SKM-1 (cell line): ENCODE results near the gene SLC12A4.
A peak's percentile ranks its signal among the peaks of the same experiment; 100 is the strongest.
"Not testable (repeated sequence)": the region's sequence is repeated elsewhere in the genome, so short reads cannot be mapped to it uniquely, and the experiment has no call there.

Experiments
- DNase-seq: peaks from one replicate; lab custom pipeline; 2025; ENCODE audit not compliant: unreplicated experiment; lab: John Stamatoyannopoulos, UW

The SLC12A4 gene

DNA sequence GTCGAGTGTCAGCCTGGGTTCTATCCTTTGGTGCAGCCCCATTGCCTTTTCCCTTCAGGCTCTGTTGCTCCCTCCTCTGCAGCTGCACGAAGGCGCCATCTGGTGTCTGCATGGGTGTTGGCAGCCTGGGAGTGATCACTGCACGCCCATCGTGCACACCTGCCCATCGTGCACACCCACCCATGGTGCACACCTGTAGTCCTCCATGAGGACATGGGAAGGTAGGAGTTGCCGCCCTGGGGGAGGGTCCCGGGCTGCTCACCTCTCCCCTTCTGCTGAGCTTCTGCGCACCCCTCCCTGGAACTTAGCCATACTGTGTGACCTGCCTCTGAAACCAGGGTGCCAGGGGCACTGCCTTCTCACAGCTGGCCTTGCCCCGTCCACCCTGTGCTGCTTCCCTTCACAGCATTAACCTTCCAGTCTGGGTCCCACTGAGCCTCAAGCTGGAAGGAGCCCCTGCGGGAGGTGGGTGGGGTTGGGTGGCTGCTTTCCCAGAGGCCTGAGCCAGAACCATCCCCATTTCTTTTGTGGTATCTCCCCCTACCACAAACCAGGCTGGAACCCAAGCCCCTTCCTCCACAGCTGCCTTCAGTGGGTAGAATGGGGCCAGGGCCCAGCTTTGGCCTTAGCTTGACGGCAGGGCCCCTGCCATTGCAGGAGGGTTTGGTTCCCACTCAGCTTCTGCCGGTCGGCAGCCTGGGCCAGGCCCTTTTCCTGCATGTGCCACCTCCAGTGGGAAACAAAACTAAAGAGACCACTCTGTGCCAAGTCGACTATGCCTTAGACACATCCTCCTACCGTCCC lies 39.7 kb downstream of the SLC12A4 start:
- DNase-seq, result peak; percentile 26

DNA sequence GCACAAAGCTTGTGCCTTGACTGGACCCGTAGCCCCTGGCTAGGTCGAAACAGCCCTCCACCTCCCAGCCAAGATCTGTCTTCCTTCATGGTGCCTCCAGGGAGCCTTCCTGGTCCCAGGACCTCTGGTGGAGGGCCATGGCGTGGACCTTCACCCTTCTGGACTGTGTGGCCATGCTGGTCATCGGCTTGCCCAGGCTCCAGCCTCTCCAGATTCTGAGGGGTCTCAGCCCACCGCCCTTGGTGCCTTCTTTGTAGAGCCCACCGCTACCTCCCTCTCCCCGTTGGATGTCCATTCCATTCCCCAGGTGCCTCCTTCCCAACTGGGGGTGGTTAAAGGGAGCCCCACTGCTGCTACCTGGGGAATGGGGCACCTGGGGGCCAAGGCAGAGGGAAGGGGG lies 40.3 kb downstream of the SLC12A4 start:
- DNase-seq, result no peak

DNA sequence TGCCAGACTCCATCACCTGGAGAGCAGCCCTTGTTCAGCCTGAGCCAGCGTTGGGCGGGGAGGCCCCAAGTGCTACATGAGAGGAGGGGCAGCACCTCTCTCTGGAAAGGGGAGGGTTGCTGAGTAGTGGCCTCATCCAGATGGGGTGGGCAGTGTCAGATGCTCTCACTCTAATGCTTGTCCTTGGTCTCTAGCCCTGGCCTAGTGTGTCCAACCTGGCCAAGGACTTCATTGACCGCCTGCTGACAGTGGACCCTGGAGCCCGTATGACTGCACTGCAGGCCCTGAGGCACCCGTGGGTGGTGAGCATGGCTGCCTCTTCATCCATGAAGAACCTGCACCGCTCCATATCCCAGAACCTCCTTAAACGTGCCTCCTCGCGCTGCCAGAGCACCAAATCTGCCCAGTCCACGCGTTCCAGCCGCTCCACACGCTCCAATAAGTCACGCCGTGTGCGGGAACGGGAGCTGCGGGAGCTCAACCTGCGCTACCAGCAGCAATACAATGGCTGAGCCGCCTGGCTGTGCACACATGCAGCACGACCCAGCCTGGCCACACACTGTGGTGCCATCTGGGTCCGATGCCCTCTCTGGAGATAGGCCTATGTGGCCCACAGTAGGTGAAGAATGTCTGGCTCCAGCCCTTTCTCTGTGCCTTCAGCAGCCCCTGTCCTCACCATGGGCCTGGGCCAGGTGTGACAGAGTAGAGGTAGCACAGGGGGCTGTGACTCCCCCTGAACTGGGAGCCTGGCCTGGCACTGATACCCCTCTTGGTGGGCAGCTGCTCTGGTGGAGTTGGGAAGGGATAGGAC lies 41.1 kb downstream of the SLC12A4 start:
- DNase-seq, result no peak

DNA sequence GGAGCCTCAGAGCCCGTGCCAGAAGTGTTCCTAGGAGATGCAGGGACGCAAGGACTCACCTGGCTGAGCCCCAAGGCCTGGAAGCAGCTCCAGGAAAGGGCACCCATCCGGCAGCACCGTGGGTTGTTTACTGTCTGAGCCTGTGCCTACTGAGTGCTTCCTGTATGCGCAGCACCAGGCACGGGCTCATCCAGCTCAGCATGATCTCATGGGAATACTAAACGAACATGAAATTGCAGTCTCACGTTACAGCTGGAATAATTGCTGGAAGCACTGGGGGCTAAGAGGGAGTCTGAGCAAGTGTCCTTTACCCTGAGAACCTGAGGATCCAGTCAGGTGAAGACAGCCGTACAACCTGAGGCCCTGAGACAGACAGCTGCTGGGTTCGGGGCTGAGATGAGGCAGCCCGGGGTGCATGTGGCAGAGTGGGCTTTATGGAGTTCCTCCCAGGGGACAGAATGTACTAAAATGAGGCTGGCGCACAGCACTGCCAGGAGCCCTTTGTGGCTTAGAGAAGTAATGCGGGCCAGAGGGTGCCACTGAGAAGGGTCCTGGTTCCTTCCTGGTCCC lies 42.2 kb downstream of the SLC12A4 start:
- no peak for DNase-seq

DNA sequence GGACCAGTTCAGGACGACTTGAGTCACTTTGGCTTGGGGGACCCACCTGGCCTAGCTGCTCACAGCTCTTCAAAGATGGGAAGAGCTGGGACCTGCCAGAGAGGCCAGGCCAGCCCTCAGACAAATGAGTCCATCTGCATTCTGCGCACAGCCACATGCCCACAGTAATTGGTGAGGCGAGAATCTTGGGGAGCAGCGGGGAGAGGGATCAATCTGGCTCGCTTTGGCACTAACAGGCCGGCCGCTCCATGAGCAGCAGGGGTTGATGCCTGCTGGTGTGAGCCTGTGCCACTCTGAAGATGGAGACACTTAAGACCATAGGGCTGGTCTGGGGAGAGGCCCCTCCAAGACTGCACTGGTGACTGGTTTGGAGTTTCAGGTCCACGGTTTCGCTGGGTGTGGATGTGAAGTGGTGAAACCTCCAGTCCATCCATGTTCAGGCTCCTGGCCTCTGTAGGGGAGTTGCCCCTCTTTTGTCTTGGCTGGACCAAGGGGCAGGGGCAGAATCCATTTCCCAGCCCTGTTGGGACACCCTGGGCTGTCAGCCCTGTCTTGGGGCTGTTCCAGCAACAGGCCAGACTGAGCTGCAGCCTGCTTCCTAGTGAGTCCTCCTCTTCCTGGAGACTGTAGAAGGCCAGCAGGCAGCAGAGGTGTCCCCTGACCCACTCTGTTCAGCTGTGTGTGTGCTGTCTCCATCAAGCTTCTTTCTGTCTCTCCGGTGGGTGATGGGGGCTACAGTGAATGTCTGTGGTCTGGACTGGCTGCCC lies 44.1 kb downstream of the SLC12A4 start:
- DNase-seq, result no peak

DNA sequence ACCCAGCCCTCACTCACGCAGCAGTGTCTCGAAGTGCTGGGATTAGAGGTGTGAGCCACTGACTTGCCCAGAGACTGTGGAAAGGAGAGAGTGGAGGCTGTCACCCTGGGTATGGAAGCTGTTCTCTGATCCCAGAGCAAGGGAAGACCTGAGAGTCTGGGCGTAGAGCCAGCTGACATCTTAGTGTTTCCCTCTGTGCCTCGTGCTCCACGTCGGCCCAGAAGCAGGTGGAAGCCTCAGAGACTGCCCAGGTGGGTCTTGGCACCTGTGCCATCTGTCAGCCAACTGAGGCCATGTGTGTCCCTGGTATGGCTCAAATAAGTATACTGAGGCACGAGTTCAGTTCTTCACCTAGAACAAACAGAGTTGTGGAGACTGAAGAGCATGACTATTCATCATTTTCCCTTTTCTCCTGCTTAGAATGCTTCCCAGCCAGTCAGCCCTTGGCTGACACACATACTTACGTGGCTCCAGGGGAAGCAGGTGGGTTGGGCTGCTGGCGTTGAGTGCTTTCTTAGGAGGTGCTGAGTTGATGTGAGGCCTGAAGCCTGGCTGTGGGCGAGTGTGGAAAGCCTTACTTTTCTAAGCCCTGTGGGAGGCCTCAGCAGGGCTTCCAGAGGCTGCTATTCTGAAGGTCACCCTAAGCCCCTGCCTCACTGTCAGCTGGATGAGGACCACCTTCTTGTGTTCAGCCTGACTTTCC lies 44.9 kb downstream of the SLC12A4 start:
- DNase-seq, result no peak

DNA sequence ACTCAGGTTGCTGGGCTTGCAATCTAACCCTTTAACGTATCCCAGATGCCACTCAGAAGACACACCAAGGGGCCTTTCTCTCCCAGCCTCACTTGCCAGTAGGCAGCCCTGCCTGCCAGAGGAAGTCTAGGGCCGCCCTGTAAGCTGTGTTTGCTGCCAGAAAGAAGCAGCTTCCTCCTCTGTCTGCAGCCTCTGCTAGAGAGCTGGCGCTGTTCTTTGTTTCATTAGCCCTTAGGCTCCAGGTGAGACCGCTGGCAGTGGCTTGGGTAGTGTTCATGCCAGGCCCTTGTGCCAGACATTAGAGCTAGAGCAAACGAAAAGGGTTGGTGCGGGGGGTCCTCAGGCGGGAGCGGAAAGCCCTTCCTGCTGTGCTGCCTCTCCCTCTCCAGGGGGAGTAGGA lies 45.7 kb downstream of the SLC12A4 start:
- DNase-seq, result no peak

DNA sequence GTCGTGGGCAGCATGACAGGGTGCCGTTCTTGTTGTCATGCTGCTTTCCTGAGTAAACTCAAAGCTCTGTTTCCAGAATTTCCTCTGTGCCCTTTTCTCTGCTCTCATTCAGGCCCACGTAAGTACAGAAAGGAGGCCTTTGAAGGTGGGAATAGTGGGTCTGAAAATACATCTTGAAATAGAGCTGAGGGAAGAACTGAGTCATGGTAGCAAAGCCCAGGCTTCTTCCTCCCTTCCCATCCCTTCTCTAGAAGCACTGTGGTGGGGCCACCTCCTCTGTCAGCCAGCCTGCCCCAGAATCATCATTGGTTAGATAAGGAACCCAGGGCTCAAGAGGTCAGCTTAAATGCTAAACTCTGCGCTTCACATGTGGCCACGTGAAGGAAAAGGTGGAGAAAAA lies 46.2 kb downstream of the SLC12A4 start:
- DNase-seq, result no peak

DNA sequence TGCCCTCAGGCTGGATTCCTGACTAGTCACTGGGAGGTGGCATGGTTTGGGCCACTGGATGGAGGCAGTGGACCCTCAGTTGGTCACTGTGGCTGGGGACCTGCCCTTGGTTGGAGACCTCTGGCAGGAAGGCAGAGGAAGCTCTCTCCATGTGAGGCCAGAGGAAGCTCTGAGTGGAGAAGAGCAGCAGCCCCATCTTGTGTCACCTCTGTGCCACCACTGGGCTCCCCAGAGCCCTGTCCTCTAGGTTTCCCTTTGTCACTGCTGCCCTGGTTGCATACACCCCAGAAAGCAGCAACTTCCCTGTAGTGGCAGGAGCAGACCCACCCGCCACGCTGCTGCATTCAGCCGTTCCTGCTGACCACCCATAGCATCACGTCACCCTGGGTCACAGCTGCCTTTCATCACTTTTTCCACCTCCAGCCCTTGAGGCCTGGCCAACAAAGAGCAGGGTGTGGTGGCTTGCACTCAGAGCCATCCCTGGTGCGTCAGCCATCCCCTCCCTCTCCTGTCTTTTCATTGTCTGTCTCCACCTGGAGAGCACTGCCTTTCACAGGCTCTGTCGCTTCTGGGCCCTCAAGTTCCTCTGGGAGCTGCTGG lies 48.7 kb downstream of the SLC12A4 start:
- DNase-seq, result no peak

DNA sequence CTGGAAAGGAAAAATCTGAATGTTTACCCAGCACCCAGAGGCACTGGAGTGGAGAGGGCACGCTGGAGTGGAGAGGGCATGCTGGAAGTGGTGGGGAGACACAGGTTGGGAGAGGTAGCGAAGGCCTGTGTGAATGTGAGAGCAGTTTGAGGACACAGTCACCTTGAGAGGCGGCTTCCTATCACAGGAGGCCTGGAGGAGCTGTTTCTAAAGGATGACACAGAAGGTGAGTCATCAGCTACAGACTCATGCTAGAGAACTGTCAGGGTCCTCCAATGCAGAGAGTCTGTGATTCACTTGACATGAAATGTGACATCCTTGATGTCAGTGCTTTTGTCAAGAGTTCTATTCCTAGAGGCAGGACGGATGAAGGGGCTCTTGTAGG lies 50.6 kb downstream of the SLC12A4 start:
- no peak for DNase-seq

DNA sequence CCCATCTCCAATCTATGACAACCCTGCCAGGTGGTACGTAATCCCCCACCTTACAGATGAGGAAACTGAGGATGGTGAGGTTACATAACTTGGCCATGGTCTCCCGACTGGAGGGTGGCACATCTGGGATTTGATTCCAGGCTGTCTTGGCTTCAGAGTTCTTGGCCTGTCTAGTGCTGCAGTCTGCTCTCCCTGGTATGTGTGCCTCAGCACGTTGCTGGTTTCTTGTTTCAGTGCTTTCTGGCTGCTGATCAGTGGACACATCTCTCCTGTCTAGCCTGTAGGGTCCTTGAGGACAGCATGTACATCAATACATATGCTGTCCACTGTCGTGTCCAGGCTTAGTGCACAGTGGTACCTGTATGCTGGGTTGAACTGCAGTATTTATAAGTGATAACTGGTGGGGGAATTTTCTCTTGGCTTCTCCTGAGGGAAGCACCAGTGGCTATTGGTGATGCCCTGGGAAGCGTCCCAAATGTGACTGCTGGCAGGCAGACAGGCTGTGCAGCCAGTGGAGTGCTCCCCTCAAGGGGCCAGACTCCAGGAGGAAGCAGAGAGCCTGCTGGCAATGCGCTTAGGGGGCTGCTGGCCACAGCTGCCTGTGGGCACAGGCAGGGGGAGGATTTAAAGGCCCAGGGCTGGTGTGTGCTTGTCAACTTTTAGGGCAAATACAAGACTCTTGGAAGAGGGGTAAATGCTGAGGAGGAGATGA lies 51.1 kb downstream of the SLC12A4 start:
- DNase-seq, result no peak

DNA sequence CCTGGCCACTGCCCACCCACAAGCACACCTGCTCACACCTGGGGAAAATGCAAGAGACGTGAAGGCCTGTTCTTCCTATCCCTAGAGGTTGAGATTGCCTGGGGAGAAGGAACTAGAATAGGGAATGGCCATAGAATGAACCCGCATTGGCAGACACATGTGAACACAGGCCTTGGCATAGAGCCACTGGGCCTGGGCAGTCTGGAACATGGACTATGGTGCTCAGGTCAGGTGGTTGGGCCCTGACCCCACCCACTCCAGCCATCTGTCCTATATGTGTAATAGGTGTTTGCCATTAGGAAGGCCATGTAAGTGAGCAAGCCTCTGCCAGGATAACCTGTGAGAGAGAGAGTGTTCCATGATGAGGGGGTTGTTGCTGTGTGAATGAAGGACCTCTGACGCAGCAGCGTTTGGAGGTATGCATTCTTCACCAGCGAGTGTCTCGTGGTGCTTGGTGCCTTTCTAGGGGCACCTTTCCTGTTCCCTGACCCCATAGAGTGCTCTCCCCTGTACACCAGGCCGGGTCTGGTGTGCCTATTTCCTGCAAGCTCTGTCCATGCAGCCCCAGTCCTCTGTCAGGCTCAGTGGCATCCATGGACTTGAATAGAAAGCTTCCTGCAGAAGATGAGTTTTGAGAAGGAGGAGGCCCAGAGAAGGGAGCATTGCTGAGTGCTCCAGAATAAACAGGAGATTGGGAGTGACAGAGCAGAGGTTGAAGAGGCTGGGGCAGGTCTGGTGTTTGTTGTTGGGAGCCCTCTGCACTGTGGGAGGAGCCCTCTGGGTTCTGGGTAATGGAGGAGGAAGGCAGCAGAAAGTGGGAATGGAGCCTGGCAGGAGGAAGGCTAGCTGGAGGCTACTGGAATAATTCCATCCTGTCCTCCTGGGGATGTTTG lies 52.4 kb downstream of the SLC12A4 start:
- no peak for DNase-seq

DNA sequence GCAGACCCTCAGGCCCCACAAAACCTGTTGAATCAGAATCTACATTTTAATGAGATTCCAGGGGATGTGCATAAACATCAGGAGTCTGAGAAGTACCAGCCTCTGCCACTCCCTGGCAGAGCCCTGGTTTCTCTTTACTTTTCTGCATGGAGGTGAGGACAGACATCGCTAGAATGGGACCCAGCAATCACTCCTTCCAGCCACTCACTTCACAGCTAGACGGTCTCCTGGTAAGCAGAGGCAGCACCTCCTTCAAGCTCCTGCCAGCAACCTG lies 53.0 kb downstream of the SLC12A4 start:
- DNase-seq, result not testable (repeated sequence)

DNA sequence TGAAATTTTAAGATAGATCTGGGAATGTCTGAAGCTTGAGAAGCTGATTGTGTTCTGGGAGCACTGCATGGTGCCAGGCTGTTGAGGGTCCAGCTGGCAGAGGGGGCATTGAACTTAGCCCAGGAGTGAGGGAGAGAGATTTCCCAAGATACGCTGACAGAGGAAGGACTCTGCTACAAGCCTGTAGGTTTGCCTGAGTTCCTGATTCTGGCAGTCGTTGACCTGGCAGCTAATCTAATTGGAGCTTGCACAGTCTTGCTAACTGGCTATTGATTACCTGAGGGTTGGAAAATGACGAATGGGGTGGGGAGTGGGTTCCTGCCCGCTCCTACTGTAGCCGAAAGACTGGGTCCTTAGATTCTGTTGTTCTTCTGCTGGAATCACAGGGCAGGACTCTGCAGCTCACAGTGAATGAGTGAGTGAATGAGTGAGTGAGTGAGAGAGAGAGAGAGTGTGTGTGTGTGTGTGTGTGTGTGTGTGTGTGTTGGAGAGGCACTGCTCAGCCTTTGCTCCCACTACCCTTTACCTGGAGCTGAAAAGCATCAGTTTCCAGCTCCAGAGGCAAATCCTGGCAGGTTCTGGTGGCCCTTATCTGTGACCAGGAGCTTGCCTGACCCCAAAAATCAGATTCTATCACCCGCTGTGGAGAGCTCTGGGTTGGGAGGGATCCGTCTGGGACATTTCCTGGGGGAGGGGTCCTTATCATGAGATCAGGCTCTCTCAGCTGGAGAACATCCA lies 53.5 kb downstream of the SLC12A4 start:
- DNase-seq, result no peak

DNA sequence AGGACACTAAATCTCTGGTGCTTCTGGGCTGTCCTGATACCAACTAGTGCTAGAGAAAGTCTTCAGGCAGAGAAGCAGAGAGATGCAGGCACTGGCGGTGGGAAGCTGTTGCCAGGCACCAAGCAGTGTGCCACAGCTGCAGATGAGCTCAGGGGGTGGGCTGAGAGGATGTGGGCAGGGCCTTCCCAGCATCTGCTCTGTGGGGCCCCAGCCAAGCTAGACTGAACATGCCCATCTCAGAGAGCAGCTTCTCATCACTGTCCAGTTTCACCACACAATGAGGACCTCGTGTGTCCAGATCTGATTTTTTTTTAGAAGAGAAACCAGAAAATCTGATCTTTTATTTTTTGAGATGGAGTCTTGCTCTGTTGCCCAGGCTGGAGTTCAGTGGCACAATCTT lies 58.3 kb downstream of the SLC12A4 start:
- DNase-seq, result no peak

DNA sequence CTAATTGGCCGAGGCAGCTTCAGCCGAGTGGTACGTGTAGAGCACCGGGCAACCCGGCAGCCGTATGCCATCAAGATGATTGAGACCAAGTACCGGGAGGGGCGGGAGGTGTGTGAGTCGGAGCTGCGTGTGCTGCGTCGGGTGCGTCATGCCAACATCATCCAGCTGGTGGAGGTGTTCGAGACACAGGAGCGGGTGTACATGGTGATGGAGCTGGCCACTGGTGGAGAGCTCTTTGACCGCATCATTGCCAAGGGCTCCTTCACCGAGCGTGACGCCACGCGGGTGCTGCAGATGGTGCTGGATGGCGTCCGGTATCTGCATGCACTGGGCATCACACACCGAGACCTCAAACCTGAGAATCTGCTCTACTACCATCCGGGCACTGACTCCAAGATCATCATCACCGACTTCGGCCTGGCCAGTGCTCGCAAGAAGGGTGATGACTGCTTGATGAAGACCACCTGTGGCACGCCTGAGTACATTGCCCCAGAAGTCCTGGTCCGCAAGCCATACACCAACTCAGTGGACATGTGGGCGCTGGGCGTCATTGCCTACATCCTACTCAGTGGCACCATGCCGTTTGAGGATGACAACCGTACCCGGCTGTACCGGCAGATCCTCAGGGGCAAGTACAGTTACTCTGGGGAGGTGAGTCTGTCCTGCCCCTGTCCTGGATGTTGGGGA lies 59.2 kb downstream of the SLC12A4 start:
- DNase-seq, result no peak

DNA sequence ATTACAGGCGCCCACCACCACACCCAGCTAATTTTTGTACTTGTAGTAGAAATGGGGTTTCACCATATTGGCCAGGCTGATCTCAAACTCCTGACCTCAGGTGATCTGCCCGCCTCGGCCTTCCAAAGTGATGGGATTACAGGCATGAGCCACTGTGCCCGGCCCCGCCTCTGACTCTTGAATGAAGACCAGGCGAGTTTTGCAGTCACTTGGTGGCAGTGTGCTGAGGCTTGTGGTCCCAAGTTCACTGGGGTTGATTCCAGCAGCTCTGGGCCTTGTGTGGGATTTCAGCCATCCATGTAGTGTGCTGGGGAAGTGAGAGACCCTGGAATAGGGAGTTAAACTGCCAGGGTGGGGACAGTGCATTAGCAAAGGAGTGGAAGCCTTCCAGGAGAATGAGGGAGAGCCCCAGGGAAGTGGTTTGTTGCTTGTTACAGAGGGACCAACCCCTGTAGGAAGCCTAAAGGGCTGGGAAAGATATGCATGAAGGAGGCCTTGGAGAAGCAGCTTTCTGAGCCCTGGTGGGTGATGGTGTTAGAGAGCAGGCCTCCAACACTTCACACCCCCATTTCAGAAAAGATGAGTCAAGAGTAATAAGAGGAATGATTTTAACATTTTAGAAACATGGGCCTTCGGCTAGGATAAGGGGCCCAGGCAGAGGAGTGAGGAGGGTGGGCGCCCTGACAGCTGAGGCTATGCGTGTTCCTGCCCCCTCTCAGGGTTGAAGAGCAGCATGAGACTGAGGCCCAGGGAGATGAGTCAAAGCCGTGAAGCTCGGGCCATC lies 60.8 kb downstream of the SLC12A4 start:
- no peak for DNase-seq
